ENCODE measurements around the gene HEXD. TPM values are rescaled to one million over a fixed set of nuclear protein-coding genes. Genes with fewer than 3 reads are reported as not detected.

The HEXD gene
- total and polyA plus RNA-seq, 2 of the 8 experiments (the other 6 are each of a cell fraction or from before 2014, with no cell fraction given): 20.6 to 21.8 TPM

DNA sequence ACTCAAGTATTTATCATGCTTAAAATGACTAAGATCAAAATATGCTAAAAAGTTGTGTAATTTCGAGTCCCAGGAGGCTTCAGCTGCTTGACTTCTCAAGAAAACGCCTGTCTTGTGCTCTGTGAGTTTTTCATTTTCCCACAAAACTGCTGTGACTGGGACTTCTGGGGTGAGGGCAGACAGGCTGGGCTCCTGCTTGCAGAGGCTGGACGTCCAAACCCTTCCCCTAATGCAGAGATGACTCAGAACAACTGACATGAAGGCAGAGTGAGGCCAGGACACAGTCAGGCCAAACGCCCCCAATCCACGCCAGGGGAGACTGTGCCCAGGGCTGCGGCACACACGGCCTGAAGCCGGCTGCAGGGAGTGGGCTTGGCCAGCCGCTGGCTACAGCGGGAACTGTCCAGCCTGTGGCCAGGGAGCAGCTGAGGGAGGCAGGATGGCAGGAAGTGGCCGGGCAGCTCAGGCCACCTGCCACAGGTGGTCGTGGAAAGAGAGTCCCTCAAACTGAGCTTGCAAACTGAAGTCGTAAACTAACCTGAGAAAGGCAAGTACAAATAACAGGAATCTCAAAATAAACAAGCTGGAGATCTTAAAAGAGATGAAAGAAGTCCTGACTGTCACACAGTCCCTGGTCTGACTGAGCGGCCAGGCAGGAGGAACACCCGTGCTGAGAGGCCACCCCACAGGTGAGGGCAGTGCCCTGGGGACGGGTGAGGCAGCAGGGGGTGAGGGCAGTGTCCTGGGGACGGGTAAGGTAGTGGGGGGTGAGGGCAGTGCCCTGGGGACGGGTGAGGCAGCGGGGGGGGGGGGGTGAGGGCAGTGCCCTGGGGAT lies 21.3 kb upstream of the HEXD start (continued):
- no peak for TF ChIP-seq GTF2F1 (IDR thresholded peaks at IDR 0.05; ENCODE audit: borderline replicate concordance, low read depth, low read length)
- no peak for TF ChIP-seq SAP30 (IDR thresholded peaks at IDR 0.05; ENCODE audit: insufficient read depth, insufficient replicate concordance, low read length)
- no peak for TF ChIP-seq RNF2 (IDR thresholded peaks at IDR 0.05; ENCODE audit: borderline replicate concordance, low read depth, low read length, missing control alignments, poor library complexity, severe bottlenecking)
- no peak for TF ChIP-seq TAF1 (IDR thresholded peaks at IDR 0.05; ENCODE audit: low read depth, low read length)
- no peak for TF ChIP-seq EZH2 (IDR thresholded peaks at IDR 0.05; ENCODE audit: low read depth, low read length, severe bottlenecking)
